Suprapubic skin (tissue), 4 donors: Measurements from ENCODE around the gene VTI1A. TPM values are rescaled to one million over a fixed set of nuclear protein-coding genes. Genes with fewer than 3 reads are reported as not detected.

Experiments used
- DNase-seq, 2 donors: peaks; one replicate each; pipeline ENCODE4 v3.0.0-alpha.2; 2019; ENCODE audit warnings: low spot score in 2 of 2
- H3K27ac ChIP-seq: fragments of 200-600 bp; sonication (generic); one replicate; pipeline ENCODE4 v1.5.1; 2019
- H3K27me3 ChIP-seq: fragments of 200-600 bp; sonication (generic); one replicate; pipeline ENCODE4 v1.5.1; 2019
- H3K36me3 ChIP-seq: fragments of 200-600 bp; sonication (generic); one replicate; pipeline ENCODE4 v1.5.1; 2019
- H3K4me1 ChIP-seq: fragments of 200-600 bp; sonication (generic); one replicate; pipeline ENCODE4 v1.5.1; 2019
- H3K4me3 ChIP-seq: fragments of 200-600 bp; sonication (generic); one replicate; pipeline ENCODE4 v1.5.1; 2019; ENCODE audit warnings: mild to moderate bottlenecking
- H3K9me3 ChIP-seq: fragments of 200-600 bp; sonication (generic); one replicate; pipeline ENCODE4 v1.5.1; 2019
- CTCF ChIP-seq, 2 donors: fragments of 200-600 bp in 1 of 2; fragments of 450-650 bp in 1 of 2; sonication (generic) in 1 of 2; IDR thresholded peaks; one replicate each; pipeline ENCODE4 v1.5.1; 2016 to 2019; ENCODE audit warnings: antibody characterized with exemption in 2 of 2, mild to moderate bottlenecking in 1 of 2, moderate library complexity in 1 of 2
- EP300 ChIP-seq: sonication (generic); formaldehyde crosslinking; IDR thresholded peaks from one replicate; pipeline ENCODE4 v1.6.1; 2017; ENCODE audit warnings: antibody characterized with exemption
- POLR2A ChIP-seq, 2 donors: fragments of 450-650 bp; IDR thresholded peaks; one replicate each; pipeline ENCODE4 v1.6.1; 2017; ENCODE audit warnings: antibody characterized with exemption in 2 of 2, mild to moderate bottlenecking in 2 of 2, moderate library complexity in 2 of 2
- POLR2AphosphoS5 ChIP-seq, 3 donors: sonication (generic); formaldehyde crosslinking; IDR thresholded peaks; one replicate each; pipeline ENCODE4 v1.6.1; 2017; ENCODE audit warnings: antibody characterized with exemption in 3 of 3
- WGBS: methylation state at CpG from one replicate; pipeline ENCODE4 v1.1.5; 2018; 5-methylcytosine and 5-hydroxymethylcytosine counted together
- total RNA-seq, 4 donors: library from RNA; depleted of rRNA; stranded (reverse); fragments of >200 nt; gene quantifications; one replicate each; pipeline ENCODE4 v1.1.0, GENCODE V29; 2016

VTI1A gene
- total RNA-seq, 4 donors from 2014 or later: 43.0 to 81.0 (median 49.2) TPM

- H3K27ac ChIP-seq: no peak overlapping the region
- H3K9me3 ChIP-seq: no peaks in the 10 kb centered on the region
- TF ChIP-seq POLR2A (IDR thresholded peaks at IDR 0.05) (no peak), CTCF (IDR thresholded peaks at IDR 0.05) (no peak), EP300 (no peak), POLR2AphosphoS5 (IDR thresholded peaks at IDR 0.05) (no peak)
- H3K4me1 ChIP-seq: peaks cover 2% of the 10 kb centered on the region
- no peaks in the 10 kb centered on the region for H3K27me3 ChIP-seq
- H3K4me3 ChIP-seq: no peak overlapping the region
- DNase-seq: no peak
- no peaks in the 10 kb centered on the region for H3K36me3 ChIP-seq
Measured at GRCh38 chr10:112524641-112525040, 77.6 kb downstream of the VTI1A start.

GRCh38 chr10:112525200-112525599, 78.2 kb downstream of the VTI1A start:
- Histone ChIP-seq H3K36me3 (no peaks in the 10 kb centered on the region), H3K27me3 (no peaks in the 10 kb centered on the region), H3K27ac (no peak overlapping the region), H3K9me3 (no peaks in the 10 kb centered on the region), H3K4me3 (no peak overlapping the region), H3K4me1 (peaks cover under 1% of the 10 kb centered on the region)
- no peak for TF ChIP-seq POLR2AphosphoS5 (IDR thresholded peaks at IDR 0.05)
- no peak for TF ChIP-seq CTCF (IDR thresholded peaks at IDR 0.05)
- TF ChIP-seq EP300: no peak
- TF ChIP-seq POLR2A (IDR thresholded peaks at IDR 0.05): no peak
- no peak for DNase-seq
- WGBS: 81% methylated on average over 3 of the region's 3 CpGs

GRCh38 chr10:112526139-112526538, 79.1 kb downstream of the VTI1A start:
- no peaks in the 10 kb centered on the region for H3K4me1 ChIP-seq
- no peak overlapping the region for H3K27ac ChIP-seq
- no peak for DNase-seq
- H3K9me3 ChIP-seq: no peaks in the 10 kb centered on the region
- H3K27me3 ChIP-seq: no peaks in the 10 kb centered on the region
- H3K36me3 ChIP-seq: no peaks in the 10 kb centered on the region
- TF ChIP-seq POLR2A (IDR thresholded peaks at IDR 0.05) (no peak), EP300 (no peak), POLR2AphosphoS5 (IDR thresholded peaks at IDR 0.05) (no peak), CTCF (IDR thresholded peaks at IDR 0.05) (no peak)
- 77% methylated on average over 3 of the region's 3 CpGs for WGBS
- H3K4me3 ChIP-seq: no peak overlapping the region

DNA sequence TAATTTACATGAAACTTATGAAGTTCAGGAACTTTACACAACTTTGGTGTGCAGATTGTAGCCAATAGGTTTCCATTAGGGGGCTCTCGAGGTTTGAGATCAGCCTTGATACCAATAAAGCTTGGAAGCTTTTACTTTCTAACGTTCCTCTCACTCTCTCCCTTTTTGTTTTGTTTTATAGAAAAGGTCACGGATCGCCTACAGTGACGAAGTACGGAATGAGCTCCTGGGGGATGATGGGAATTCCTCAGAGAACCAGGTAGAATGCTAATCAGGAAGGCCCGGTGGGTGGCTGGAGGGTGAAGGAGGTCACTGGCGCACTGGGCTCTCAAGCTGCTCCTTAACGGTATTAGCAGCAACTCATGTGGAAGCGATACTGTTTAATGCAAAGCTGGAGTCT, 79.9 kb downstream of the VTI1A start:
- H3K4me1 ChIP-seq: no peaks in the 10 kb centered on the region
- H3K9me3 ChIP-seq: no peaks in the 10 kb centered on the region
- no peak for DNase-seq
- 86% methylated on average over 10 of the region's 10 CpGs for WGBS
- H3K27ac ChIP-seq: no peak overlapping the region
- TF ChIP-seq POLR2AphosphoS5 (IDR thresholded peaks at IDR 0.05): no peak
- no peak overlapping the region for H3K4me3 ChIP-seq
- H3K36me3 ChIP-seq: no peaks in the 10 kb centered on the region
- no peaks in the 10 kb centered on the region for H3K27me3 ChIP-seq

- no peak overlapping the region for H3K27ac ChIP-seq
- H3K9me3 ChIP-seq: no peaks in the 10 kb centered on the region
- TF ChIP-seq POLR2A (IDR thresholded peaks at IDR 0.05) (no peak), EP300 (no peak), CTCF (IDR thresholded peaks at IDR 0.05) (no peak), POLR2AphosphoS5 (IDR thresholded peaks at IDR 0.05) (no peak)
- no peak overlapping the region for H3K4me3 ChIP-seq
- WGBS: 58% methylated on average over 1 of the region's 1 CpG
- H3K27me3 ChIP-seq: no peaks in the 10 kb centered on the region
- no peaks in the 10 kb centered on the region for H3K36me3 ChIP-seq
- H3K4me1 ChIP-seq: no peaks in the 10 kb centered on the region
- DNase-seq: no peak
Measured at GRCh38 chr10:112528235-112528634, 81.2 kb downstream of the VTI1A start.

DNA sequence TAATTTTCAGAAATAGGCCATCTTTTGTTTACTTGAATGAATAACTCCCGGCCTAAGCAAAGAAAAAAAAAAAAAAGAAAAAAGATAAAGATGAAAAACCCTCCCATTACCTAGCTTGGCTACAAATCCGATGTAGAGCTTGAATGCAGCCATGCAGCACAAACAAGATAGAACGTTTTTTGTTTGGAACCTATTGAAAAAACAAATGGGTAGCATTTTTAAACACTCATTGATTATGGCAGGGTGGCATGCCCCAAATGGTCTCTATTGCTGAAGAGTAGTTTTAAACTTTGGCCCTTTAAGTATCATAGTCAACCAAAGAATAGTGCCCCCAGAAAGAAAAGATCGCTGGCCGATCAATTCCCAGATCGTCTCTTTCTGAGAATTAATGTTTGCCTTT, 84.4 kb downstream of the VTI1A start:
- no peaks in the 10 kb centered on the region for H3K36me3 ChIP-seq
- no peaks in the 10 kb centered on the region for H3K9me3 ChIP-seq
- TF ChIP-seq POLR2A (IDR thresholded peaks at IDR 0.05): no peak
- no peak for TF ChIP-seq EP300
- TF ChIP-seq POLR2AphosphoS5 (IDR thresholded peaks at IDR 0.05): no peak
- no peak for TF ChIP-seq CTCF (IDR thresholded peaks at IDR 0.05)
- no peak for DNase-seq
- no peak overlapping the region for H3K4me3 ChIP-seq
- WGBS: 92% methylated on average over 6 of the region's 6 CpGs
- H3K27me3 ChIP-seq: no peaks in the 10 kb centered on the region
- H3K27ac ChIP-seq: no peak overlapping the region
- no peaks in the 10 kb centered on the region for H3K4me1 ChIP-seq
